Measurements from ENCODE around the gene HAUS2.
"Not testable (repeated sequence)": the region's sequence is repeated elsewhere in the genome, so short reads cannot be mapped to it uniquely, and the experiment has no call there.

HAUS2 gene

GRCh38 chr15:42548249-42549031 is at the start of gene HAUS2, which contains the start of gene LRRC57:
Gene HAUS2 (plus strand): TSS chr15:42548838. CDS start chr15:42548873, 35 bp downstream.
Gene LRRC57 (minus strand): TSS chr15:42548793. CDS start chr15:42548434, 359 bp downstream.
- H3K27ac ChIP-seq: peak within 1 kb of the TSS; percentile 70
- peak; percentile 22 for DNase-seq (ENCODE audit: low read depth, low spot score)

- H3K27ac ChIP-seq: peak overlapping the region; percentile 47
- DNase-seq (ENCODE audit: low read depth, low spot score): no peak
Observed at GRCh38 chr15:42499858-42500609, 48.6 kb upstream of the HAUS2 start.

- DNase-seq (ENCODE audit: low read depth, low spot score): no peak
- H3K27ac ChIP-seq: no peak overlapping the region
Observed at GRCh38 chr15:42502477-42502876, 46.2 kb upstream of the HAUS2 start.

GRCh38 chr15:42503825-42504224 is 44.8 kb upstream of the HAUS2 start:
- no peak for DNase-seq (ENCODE audit: low read depth, low spot score)
- H3K27ac ChIP-seq: no peak overlapping the region

- H3K27ac ChIP-seq: no peak overlapping the region
- no peak for DNase-seq (ENCODE audit: low read depth, low spot score)
Observed at GRCh38 chr15:42504631-42505030, 44.0 kb upstream of the HAUS2 start.

- H3K27ac ChIP-seq: no peak overlapping the region
- no peak for DNase-seq (ENCODE audit: low read depth, low spot score)
Observed at GRCh38 chr15:42507514-42507913, 41.1 kb upstream of the HAUS2 start.

- no peak overlapping the region for H3K27ac ChIP-seq
- DNase-seq (ENCODE audit: low read depth, low spot score): no peak
Observed at GRCh38 chr15:42508263-42508690, 40.4 kb upstream of the HAUS2 start.

- H3K27ac ChIP-seq: no peak overlapping the region
- no peak for DNase-seq (ENCODE audit: low read depth, low spot score)
Observed at GRCh38 chr15:42510258-42511006, 38.2 kb upstream of the HAUS2 start.

- no peak for DNase-seq (ENCODE audit: low read depth, low spot score)
Observed at GRCh38 chr15:42511007-42511391, 37.6 kb upstream of the HAUS2 start.

GRCh38 chr15:42523331-42523730 is 25.3 kb upstream of the HAUS2 start:
- no peak for DNase-seq (ENCODE audit: low read depth, low spot score)

More at GRCh38 chr15:42511007-42511391, 37.6 kb upstream of the HAUS2 start:
- H3K27ac ChIP-seq: no peak overlapping the region

GRCh38 chr15:42528970-42529369 is 19.7 kb upstream of the HAUS2 start:
- no peak for DNase-seq (ENCODE audit: low read depth, low spot score)
- no peak overlapping the region for H3K27ac ChIP-seq

More at GRCh38 chr15:42523331-42523730, 25.3 kb upstream of the HAUS2 start:
- no peak overlapping the region for H3K27ac ChIP-seq

- no peak for DNase-seq (ENCODE audit: low read depth, low spot score)
- no peak overlapping the region for H3K27ac ChIP-seq
Observed at GRCh38 chr15:42533246-42533645, 15.4 kb upstream of the HAUS2 start.

GRCh38 chr15:42544853-42545629 is 3.6 kb upstream of the HAUS2 start:
- DNase-seq (ENCODE audit: low read depth, low spot score): no peak
- H3K27ac ChIP-seq: no peak overlapping the region

- peak overlapping the region; percentile 70 for H3K27ac ChIP-seq
- no peak for DNase-seq (ENCODE audit: low read depth, low spot score)
Observed at GRCh38 chr15:42547918-42548248, 755 bp upstream of the HAUS2 start.

GRCh38 chr15:42549032-42549491 is 424 bp downstream of the HAUS2 start:
- no peak for DNase-seq (ENCODE audit: low read depth, low spot score)

GRCh38 chr15:42549741-42550392 is 1.2 kb downstream of the HAUS2 start:
- H3K27ac ChIP-seq: no peak overlapping the region
- no peak for DNase-seq (ENCODE audit: low read depth, low spot score)

More at GRCh38 chr15:42549032-42549491, 424 bp downstream of the HAUS2 start:
- H3K27ac ChIP-seq: peak overlapping the region; percentile 70

GRCh38 chr15:42553554-42553953 is 4.9 kb downstream of the HAUS2 start:
- H3K27ac ChIP-seq: no peak overlapping the region
- no peak for DNase-seq (ENCODE audit: low read depth, low spot score)

- H3K27ac ChIP-seq: not testable (repeated sequence)
Observed at GRCh38 chr15:42556550-42557207, 8.0 kb downstream of the HAUS2 start.

GRCh38 chr15:42558739-42559138 is 10.1 kb downstream of the HAUS2 start:
- no peak for DNase-seq (ENCODE audit: low read depth, low spot score)
- no peak overlapping the region for H3K27ac ChIP-seq

More at GRCh38 chr15:42556550-42557207, 8.0 kb downstream of the HAUS2 start:
- DNase-seq (ENCODE audit: low read depth, low spot score): not testable (repeated sequence)

All from epithelial cell of prostate (primary cell).